RWPE1 (cell line): Measurements from ENCODE around the gene PCED1B.

Experiments
- CTCF ChIA-PET: fragments of 350-600 bp; sonication (Branson Sonifier 250); formaldehyde crosslinking; extraction: SDS; loops from one replicate; lab custom pipeline; 2021; lab: Yijun Ruan, JAX
- POLR2A ChIA-PET: fragments of 400-600 bp; formaldehyde crosslinking; extraction: SDS; loops from one replicate; lab custom pipeline; 2020; ENCODE audit warnings: antibody characterized with exemption; ENCODE audit not compliant: low non-redundant PET; lab: Yijun Ruan, JAX
- DNase-seq: peaks from one replicate; pipeline ENCODE4 v3.0.0; 2012; ENCODE audit warnings: low spot score
- H3K27ac ChIP-seq: fragments of 450-650 bp; 2 replicates; pipeline ENCODE4 v1.5.1; 2017
- TF ChIP-seq, protein P1 (sequence below): fragments of 450-650 bp; conservative IDR thresholded peaks from 2 replicates; pipeline ENCODE4 v1.5.1; 2017; ENCODE audit warnings: low read depth, mild to moderate bottlenecking

PCED1B gene

DNA sequence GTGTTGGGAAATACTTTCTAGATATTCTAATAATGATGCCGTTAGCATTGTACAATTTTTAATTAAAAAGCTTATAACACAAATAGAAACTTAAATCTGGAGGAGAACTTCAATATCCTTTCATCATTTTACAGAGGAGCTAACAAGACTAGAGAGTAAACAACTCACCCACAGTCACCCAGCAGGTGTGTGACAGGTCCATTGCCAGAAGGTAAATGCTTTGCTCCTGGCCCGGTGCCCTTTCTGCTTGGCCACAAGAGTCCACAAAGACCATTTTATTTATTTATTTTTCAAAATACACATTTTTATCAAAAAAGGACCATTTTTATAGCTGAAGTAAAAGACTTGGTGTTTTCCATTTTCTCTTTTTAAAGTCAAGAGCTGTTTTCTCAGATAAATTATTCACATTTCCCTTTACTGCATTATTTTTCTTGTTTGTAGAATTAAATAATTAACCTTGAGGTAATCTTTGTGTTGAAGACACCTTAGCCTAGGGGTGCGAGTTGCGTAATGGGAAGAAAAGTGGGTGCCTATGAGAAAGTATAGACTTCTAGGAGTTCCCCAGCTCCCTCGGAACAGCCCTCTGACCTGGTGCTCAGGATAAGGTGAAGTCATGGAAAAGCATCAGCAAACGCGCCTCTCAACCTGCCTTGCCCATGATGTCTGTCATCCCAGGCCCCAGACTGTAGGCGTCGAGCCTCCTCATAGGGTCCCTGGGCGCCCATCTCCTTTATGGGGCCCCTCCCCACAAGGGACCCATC, 26.7 kb downstream of the PCED1B start:
- ChIA-PET CTCF (interaction anchor here (0.6 kb wide), 1 partner anchor 883 kb away, joined by 3 read pairs; no protein-coding TSS in a partner anchor), POLR2A (no interaction called here)
- no peak for DNase-seq
- TF ChIP-seq, protein P1, sequence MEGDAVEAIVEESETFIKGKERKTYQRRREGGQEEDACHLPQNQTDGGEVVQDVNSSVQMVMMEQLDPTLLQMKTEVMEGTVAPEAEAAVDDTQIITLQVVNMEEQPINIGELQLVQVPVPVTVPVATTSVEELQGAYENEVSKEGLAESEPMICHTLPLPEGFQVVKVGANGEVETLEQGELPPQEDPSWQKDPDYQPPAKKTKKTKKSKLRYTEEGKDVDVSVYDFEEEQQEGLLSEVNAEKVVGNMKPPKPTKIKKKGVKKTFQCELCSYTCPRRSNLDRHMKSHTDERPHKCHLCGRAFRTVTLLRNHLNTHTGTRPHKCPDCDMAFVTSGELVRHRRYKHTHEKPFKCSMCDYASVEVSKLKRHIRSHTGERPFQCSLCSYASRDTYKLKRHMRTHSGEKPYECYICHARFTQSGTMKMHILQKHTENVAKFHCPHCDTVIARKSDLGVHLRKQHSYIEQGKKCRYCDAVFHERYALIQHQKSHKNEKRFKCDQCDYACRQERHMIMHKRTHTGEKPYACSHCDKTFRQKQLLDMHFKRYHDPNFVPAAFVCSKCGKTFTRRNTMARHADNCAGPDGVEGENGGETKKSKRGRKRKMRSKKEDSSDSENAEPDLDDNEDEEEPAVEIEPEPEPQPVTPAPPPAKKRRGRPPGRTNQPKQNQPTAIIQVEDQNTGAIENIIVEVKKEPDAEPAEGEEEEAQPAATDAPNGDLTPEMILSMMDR: no peak
- no peak overlapping the region for H3K27ac ChIP-seq

DNA sequence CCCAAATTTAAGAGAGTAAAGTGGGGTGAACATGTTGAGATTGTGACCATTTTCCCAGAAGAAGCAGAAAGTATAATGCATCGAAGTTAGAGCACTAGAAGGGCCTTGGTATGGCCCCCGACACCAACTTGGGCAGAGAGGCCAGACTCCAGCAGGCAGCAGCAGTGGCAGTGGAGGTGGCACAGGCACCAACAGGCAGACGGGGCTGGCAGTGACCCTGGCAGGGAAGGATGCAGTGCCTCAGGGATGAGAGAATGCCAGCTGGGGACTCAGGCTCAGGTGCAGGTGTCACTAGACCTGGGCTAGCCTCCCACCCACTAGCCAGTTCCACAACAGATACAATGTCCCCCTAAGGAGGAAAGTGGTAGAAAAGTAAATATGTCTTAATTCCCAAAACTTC, 28.0 kb downstream of the PCED1B start:
- DNase-seq: no peak
- ChIA-PET CTCF (no interaction called here), POLR2A (no interaction called here)
- TF ChIP-seq, protein P1: no peak
- H3K27ac ChIP-seq: no peak overlapping the region

DNA sequence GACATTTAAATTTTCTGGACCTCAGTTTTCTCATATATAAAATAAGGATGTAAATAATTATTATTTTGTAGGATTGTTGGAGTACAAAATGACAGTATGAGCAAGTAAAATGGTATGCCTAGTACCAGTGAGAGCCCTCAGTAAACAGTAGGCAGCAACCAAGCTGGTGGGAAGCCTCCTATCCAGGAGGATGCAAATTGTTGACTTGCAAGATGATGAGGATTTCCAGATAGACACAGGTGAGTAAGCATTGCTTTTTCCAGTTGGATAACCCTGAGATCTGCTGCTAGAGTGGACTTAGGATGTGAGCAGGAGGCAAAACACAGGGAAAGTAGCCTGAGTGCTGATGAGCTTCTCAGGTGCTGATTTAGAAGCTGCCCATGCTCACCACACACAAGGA, 28.5 kb downstream of the PCED1B start:
- no peak for DNase-seq
- H3K27ac ChIP-seq: no peak overlapping the region
- TF ChIP-seq, protein P1: no peak
- POLR2A ChIA-PET: no interaction called here
- CTCF ChIA-PET: interaction anchor here (0.6 kb wide), 1 partner anchor 76 kb away, joined by 4 read pairs; no protein-coding TSS in a partner anchor

DNA sequence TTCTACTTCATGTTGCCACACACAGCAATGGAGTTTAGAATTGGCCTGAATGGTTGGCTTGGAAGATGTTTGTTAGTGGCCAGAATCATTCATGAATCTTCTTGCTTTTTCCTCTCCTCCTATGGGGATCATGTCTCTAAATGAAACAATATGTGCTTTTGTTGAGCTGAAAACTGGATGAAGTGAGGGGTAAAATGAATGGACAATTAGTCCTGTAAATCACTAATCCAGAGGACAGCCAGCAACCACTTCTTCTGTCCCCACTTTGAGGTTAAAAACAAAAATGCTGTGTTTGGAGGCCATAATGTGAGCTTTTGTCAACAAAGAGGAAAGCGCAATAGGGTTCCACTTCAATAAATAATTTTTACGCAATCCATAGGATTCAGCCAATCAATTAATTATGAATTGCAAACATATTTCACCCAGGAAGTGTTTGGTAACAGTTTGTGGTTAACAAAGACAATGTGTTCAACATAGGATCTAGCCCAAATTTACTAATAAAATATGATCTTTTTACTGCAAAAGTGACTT, 30.7 kb downstream of the PCED1B start:
- no peak for DNase-seq
- TF ChIP-seq, protein P1: no peak
- H3K27ac ChIP-seq: no peak overlapping the region
- POLR2A ChIA-PET: no interaction called here
- CTCF ChIA-PET: no interaction called here

DNA sequence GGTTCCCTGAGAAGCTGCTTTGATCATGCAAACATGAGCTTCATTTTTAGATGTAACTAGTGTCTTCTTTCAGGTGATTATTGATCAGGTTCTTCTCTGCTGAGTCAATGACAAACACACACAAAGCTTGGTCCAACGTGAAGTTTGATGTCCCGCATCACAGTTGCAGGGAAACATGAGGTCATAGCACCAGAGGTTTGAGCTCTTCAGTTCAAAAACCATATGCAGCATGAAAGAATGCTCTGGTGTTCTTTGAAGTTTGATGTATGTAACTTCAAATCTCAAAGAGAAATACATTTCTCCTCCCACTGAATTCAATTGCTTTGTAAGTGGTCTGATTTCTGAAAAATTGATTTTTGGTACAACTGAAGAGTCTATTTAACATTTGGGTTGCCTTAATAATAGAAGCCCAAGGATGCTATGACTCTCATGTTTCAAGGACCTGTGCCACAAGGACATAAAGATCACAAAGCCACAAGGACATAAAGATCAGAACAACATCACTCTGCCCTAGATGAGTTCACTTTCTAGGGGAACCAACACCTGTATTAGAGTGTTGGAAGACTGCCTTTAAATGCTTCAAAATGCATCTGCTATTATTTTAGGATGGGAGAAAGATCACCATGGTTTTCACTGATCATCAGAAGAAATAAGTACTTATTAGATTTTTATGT, 31.4 kb downstream of the PCED1B start:
- ChIA-PET POLR2A (no interaction called here), CTCF (interaction anchor here (0.6 kb wide), 1 partner anchor 486 kb away, joined by 3 read pairs; no protein-coding TSS in a partner anchor)
- DNase-seq: no peak
- no peak overlapping the region for H3K27ac ChIP-seq
- TF ChIP-seq, protein P1: no peak

DNA sequence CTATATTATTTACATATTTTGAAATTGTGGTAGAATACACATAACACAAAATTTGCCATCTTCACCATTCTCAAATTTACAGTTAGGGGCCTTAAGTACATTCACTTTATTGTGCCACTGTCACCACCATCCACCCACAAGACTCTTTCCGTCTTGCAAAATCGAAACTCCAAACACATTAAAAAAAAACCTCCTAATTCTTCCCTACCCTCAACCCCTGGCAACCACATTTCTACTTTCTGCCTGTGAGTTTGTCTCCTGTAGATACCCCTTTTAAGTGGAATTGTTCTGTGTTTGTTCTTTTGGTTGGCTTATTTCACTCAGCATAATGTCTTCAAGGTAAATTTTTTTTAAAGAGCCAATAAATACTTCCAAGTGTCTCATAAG, 32.0 kb downstream of the PCED1B start:
- ChIA-PET CTCF (no interaction called here), POLR2A (no interaction called here)
- TF ChIP-seq, protein P1: no peak
- no peak for DNase-seq
- no peak overlapping the region for H3K27ac ChIP-seq
